ENCODE data around the gene DLGAP1. TPM values are rescaled to one million over a fixed set of nuclear protein-coding genes. Genes with fewer than 3 reads are reported as not detected.
"Not testable (repeated sequence)": the region's sequence is repeated elsewhere in the genome, so short reads cannot be mapped to it uniquely, and the experiment has no call there.

DLGAP1 gene
- total RNA-seq, 1 donor from 2014 or later = 3.2 TPM

GRCh38 chr18:4309227-4309626, 145.9 kb downstream of the DLGAP1 start:
- Histone ChIP-seq H3K36me3 (no peaks in the 10 kb centered on the region), H3K4me1 (no peaks in the 10 kb centered on the region), H3K27ac (no peak overlapping the region), H3K9me3 (no peaks in the 10 kb centered on the region), H3K27me3 (no peaks in the 10 kb centered on the region), H3K4me3 (no peak overlapping the region)
- DNase-seq (ENCODE audit: extremely low spot score in 2 of 2) = no peak
- intact Hi-C loops (cut with DNase I) = no loop called here
- TF ChIP-seq POLR2A (IDR thresholded peaks at IDR 0.05) (no peak), CTCF (IDR thresholded peaks at IDR 0.05) (no peak), POLR2AphosphoS5 (IDR thresholded peaks at IDR 0.05; ENCODE audit: insufficient read depth in 1 of 2, low read depth in 1 of 2) (no peak)

- Histone ChIP-seq H3K27me3 (no peaks in the 10 kb centered on the region), H3K4me3 (no peak overlapping the region), H3K4me1 (no peaks in the 10 kb centered on the region), H3K27ac (no peak overlapping the region), H3K36me3 (no peaks in the 10 kb centered on the region), H3K9me3 (no peaks in the 10 kb centered on the region)
- intact Hi-C loops (cut with DNase I) = no loop called here
- TF ChIP-seq POLR2AphosphoS5 (IDR thresholded peaks at IDR 0.05; ENCODE audit: insufficient read depth in 1 of 2, low read depth in 1 of 2) (no peak), CTCF (IDR thresholded peaks at IDR 0.05) (no peak), POLR2A (IDR thresholded peaks at IDR 0.05) (no peak)
- no peak for DNase-seq (ENCODE audit: extremely low spot score in 2 of 2)
These were observed 146.5 kb downstream of the DLGAP1 start for GRCh38 chr18:4308576-4308975.

- intact Hi-C loops (cut with DNase I) = no loop called here
- no peak for DNase-seq (ENCODE audit: extremely low spot score in 2 of 2)
- H3K36me3 ChIP-seq = no peaks in the 10 kb centered on the region
These were observed 155.7 kb downstream of the DLGAP1 start for GRCh38 chr18:4299395-4299794.

GRCh38 chr18:4293337-4293736, 161.8 kb downstream of the DLGAP1 start:
- DNase-seq (ENCODE audit: extremely low spot score in 2 of 2) = no peak
- Histone ChIP-seq H3K4me1 (no peaks in the 10 kb centered on the region), H3K27me3 (no peaks in the 10 kb centered on the region), H3K9me3 (no peaks in the 10 kb centered on the region), H3K27ac (no peak overlapping the region), H3K36me3 (no peaks in the 10 kb centered on the region), H3K4me3 (no peak overlapping the region)
- TF ChIP-seq CTCF (IDR thresholded peaks at IDR 0.05) = no peak
- no peak for TF ChIP-seq POLR2AphosphoS5 (IDR thresholded peaks at IDR 0.05; ENCODE audit: insufficient read depth in 1 of 2, low read depth in 1 of 2)
- TF ChIP-seq POLR2A (IDR thresholded peaks at IDR 0.05) = no peak
- intact Hi-C loops (cut with DNase I) = no loop called here

More at GRCh38 chr18:4299395-4299794, 155.7 kb downstream of the DLGAP1 start:
- H3K27me3 ChIP-seq = no peaks in the 10 kb centered on the region
- H3K4me3 ChIP-seq = no peak overlapping the region
- no peaks in the 10 kb centered on the region for H3K9me3 ChIP-seq
- no peak overlapping the region for H3K27ac ChIP-seq
- H3K4me1 ChIP-seq = no peaks in the 10 kb centered on the region
- TF ChIP-seq POLR2AphosphoS5 (IDR thresholded peaks at IDR 0.05; ENCODE audit: insufficient read depth in 1 of 2, low read depth in 1 of 2) (no peak), POLR2A (IDR thresholded peaks at IDR 0.05) (no peak), CTCF (IDR thresholded peaks at IDR 0.05) (no peak)

- TF ChIP-seq POLR2AphosphoS5 (IDR thresholded peaks at IDR 0.05; ENCODE audit: insufficient read depth in 1 of 2, low read depth in 1 of 2) (no peak), CTCF (IDR thresholded peaks at IDR 0.05) (no peak), POLR2A (IDR thresholded peaks at IDR 0.05) (no peak)
- H3K27me3 ChIP-seq = no peaks in the 10 kb centered on the region
These were observed 162.4 kb downstream of the DLGAP1 start for GRCh38 chr18:4292696-4293095.

GRCh38 chr18:4287340-4287739, 167.8 kb downstream of the DLGAP1 start:
- intact Hi-C loops (cut with DNase I); H3K27me3 ChIP-seq; H3K4me1 ChIP-seq; H3K27ac ChIP-seq; H3K4me3 ChIP-seq; H3K9me3 ChIP-seq; DNase-seq (ENCODE audit: extremely low spot score in 2 of 2); H3K36me3 ChIP-seq: not testable (repeated sequence)

More at GRCh38 chr18:4292696-4293095, 162.4 kb downstream of the DLGAP1 start:
- no peak for DNase-seq (ENCODE audit: extremely low spot score in 2 of 2)
- H3K9me3 ChIP-seq = no peaks in the 10 kb centered on the region
- H3K36me3 ChIP-seq = no peaks in the 10 kb centered on the region
- no peak overlapping the region for H3K27ac ChIP-seq
- H3K4me1 ChIP-seq = no peaks in the 10 kb centered on the region
- intact Hi-C loops (cut with DNase I) = no loop called here
- H3K4me3 ChIP-seq = no peak overlapping the region
